Thoracic aorta endothelial cell (primary cell): ENCODE measurements around the gene PSG4. TPM values are rescaled to one million over a fixed set of nuclear protein-coding genes. Genes with fewer than 3 reads are reported as not detected.

Experiments used
- total RNA-seq: library from RNA; depleted of rRNA; stranded (reverse); fragments of >200 nt; gene quantifications from 2 replicates; pipeline ENCODE4 v1.2.3, GENCODE V29; 2012

PSG4 gene
- not detected in 2 replicates for total RNA-seq

DNA sequence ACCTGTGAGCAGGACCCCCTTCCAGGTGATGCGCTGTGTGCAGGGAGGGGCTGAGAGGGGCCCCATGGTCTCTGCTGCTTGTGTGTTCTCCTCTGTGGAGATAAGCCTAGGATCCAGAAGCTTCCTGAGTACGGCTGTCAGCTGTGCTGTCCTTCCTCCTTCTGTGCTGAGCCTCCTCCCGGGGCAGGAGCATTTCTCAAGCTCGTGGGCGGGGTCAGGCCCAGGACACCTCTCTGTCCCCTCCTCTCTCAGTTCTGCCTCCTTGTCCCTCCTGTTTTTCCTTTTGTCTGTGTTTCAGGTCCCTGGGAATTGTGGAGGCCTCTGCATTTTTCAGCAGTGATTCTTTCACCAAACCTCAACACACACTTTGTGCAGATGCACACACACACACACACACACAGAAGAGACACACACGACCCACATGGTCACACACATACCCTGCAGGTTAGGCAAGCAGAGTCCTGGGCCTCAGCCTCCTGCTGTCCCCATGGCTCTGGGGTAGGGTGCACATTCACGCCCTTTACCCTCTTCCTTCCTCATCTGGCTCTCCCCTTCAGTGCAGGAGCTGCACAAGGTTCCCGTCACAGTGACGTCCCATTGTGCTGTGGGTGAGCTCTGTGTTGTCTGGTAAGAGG is at the start of gene PSG4:
TSS of gene PSG4 (minus strand) at position 168 of the 635 bp plus-strand sequence. CDS start at position 66, 102 bp downstream.

DNA sequence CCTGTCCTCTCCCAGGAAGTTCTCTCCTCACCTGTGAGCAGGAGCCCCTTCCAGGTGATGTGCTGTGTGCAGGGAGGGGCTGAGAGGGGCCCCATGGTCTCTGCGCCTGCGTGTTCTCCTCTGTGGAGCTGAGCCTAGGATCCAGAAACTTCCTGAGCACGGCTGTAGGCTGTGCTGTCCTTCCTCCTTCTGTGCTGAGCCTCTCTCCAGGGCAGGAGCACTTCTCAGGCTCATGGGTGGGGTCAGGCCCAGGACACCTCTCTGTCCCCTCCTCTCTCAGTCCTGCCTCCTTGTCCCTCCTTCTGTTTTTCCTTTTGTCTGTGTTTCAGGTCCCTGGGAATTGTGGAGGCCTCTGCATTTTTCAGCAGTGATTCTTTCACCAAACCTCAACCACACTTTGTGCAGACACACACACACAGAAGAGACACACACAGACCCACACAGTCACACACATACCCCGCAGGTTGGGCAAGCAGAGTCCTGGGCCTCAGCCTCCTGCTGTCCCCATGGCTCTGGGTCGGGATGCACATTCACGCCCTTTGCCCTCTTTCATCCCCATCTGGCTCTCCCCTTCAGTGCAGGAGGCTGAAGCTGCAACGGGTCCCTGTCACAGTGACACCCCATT is 19.0 kb downstream of the PSG4 start, which contains the start of gene PSG5:
TSS of gene PSG5 (minus strand) at position 226 of the 625 bp plus-strand sequence. CDS start at position 95, 131 bp downstream.

Other genes with a start within 250 kb of the PSG4 start
- not detected in 2 replicates for gene PSG11, start 179.2 kb downstream of the PSG4 start, total RNA-seq
- not detected in 2 replicates for gene PSG2, start 122.9 kb downstream of the PSG4 start, total RNA-seq
- gene PSG5, start 19.1 kb downstream of the PSG4 start, total RNA-seq, result not detected in 2 replicates
- not detected in 2 replicates for gene PSG9, start 63.9 kb upstream of the PSG4 start, total RNA-seq
- not detected in 2 replicates for gene CD177, start 148.0 kb upstream of the PSG4 start, total RNA-seq
- not detected in 2 replicates for gene TEX101, start 209.3 kb upstream of the PSG4 start, total RNA-seq